Measurements from ENCODE around the gene RAB9A. TPM values are rescaled to one million over a fixed set of nuclear protein-coding genes. Genes with fewer than 3 reads are reported as not detected.
"Not testable (repeated sequence)": the region's sequence is repeated elsewhere in the genome, so short reads cannot be mapped to it uniquely, and the experiment has no call there.

RAB9A gene
- total RNA-seq, 6 donors from 2014 or later = 12.6 to 38.4 (median 29.1) TPM

DNA sequence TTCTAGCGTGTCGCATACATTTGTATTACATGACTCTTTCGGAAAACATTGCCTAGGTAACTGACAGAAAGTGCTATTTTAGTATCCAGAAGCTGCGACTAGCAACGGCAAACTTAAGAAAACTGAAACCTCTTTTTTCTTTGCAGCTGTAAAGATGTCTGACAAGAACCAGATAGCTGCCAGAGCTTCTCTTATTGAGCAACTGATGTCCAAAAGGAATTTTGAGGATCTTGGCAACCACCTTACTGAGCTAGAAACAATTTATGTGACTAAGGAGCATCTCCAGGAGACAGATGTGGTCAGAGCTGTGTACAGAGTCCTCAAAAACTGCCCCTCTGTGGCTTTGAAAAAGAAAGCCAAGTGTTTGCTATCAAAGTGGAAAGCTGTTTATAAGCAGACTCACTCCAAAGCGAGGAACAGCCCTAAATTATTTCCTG lies 26.6 kb upstream of the RAB9A start:
- Histone ChIP-seq H3K4me3 (no peak overlapping the region), H3K36me3 (peaks cover 0 to 12% (median 0%) of the 10 kb centered on the region in 4 donors), H3K4me1 (peaks cover 0 to 6% (median 2%) of the 10 kb centered on the region in 4 donors), H3K27ac (peak overlapping the region in 2 of 4 donors; percentile 26 to 27), H3K27me3 (no peaks in the 10 kb centered on the region), H3K9me3 (no peaks in the 10 kb centered on the region)
- DNase-seq = no peak
- ATAC-seq (ENCODE audit: low FRiP score in 2 of 2) = peak in 1 of 2 donors; percentile 77
- TF ChIP-seq EP300 (IDR thresholded peaks at IDR 0.05) = no peak
- no peak for TF ChIP-seq POLR2A (IDR thresholded peaks at IDR 0.05)
- TF ChIP-seq POLR2AphosphoS5 (IDR thresholded peaks at IDR 0.05) = no peak
- TF ChIP-seq, protein P1, sequence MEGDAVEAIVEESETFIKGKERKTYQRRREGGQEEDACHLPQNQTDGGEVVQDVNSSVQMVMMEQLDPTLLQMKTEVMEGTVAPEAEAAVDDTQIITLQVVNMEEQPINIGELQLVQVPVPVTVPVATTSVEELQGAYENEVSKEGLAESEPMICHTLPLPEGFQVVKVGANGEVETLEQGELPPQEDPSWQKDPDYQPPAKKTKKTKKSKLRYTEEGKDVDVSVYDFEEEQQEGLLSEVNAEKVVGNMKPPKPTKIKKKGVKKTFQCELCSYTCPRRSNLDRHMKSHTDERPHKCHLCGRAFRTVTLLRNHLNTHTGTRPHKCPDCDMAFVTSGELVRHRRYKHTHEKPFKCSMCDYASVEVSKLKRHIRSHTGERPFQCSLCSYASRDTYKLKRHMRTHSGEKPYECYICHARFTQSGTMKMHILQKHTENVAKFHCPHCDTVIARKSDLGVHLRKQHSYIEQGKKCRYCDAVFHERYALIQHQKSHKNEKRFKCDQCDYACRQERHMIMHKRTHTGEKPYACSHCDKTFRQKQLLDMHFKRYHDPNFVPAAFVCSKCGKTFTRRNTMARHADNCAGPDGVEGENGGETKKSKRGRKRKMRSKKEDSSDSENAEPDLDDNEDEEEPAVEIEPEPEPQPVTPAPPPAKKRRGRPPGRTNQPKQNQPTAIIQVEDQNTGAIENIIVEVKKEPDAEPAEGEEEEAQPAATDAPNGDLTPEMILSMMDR (IDR thresholded peaks at IDR 0.05) = no peak
- 74 to 90% methylated on average over 6 of the region's 6 CpGs for WGBS, 2 donors

DNA sequence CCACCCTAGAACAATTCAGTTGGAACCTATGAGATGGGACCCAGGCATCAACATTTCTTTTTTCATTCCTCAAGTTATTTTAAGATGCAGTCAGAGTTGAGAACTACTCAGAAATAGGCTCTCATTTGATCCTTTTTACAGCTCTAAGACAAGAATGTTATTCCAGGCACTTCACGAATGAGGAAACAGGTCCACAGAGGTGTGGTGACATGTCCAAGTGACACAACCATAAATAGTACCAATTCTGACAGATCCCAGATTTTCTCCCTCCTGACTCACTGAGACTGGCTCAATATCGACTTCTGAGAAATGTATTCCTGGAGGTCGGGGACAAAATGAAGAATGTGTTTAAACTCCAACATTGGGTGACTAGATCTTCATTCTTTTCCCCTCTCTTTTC lies 24.9 kb upstream of the RAB9A start:
- no peak overlapping the region for H3K4me3 ChIP-seq
- DNase-seq = no peak
- H3K36me3 ChIP-seq = peaks cover 0 to 12% (median 0%) of the 10 kb centered on the region in 4 donors
- WGBS, 2 donors = 63 to 78% methylated on average over 3 of the region's 3 CpGs
- no peaks in the 10 kb centered on the region for H3K27me3 ChIP-seq
- H3K9me3 ChIP-seq = no peaks in the 10 kb centered on the region
- H3K4me1 ChIP-seq = peaks cover 0 to 5% (median 2%) of the 10 kb centered on the region in 4 donors
- peak overlapping the region in 2 of 4 donors; percentile 0 to 51 for H3K27ac ChIP-seq
- ATAC-seq (ENCODE audit: low FRiP score in 2 of 2) = no peak
- TF ChIP-seq POLR2AphosphoS5 (IDR thresholded peaks at IDR 0.05) (no peak), POLR2A (IDR thresholded peaks at IDR 0.05) (no peak), EP300 (IDR thresholded peaks at IDR 0.05) (no peak)
- TF ChIP-seq, protein P1 (IDR thresholded peaks at IDR 0.05) = no peak

DNA sequence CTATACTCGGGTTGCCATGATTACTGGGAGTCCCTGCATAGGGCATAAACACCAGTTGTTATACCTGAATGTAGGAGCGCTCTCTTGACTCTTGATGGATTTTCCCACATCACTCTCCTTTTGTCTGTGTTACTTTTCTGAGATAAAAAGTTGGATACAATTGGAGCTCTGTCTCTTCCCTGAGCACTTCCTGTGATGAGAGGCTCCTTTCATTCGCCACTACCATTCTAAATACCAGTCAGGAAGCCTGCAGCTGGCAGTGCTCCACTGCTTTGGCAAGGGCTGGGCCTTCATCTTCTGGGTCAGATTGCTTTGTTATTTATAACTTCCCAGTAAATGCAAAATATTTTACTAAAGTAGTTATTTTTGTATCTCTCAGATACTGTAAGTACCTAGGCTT lies 22.1 kb upstream of the RAB9A start:
- peaks cover 0 to 12% (median 0%) of the 10 kb centered on the region in 4 donors for H3K36me3 ChIP-seq
- no peak overlapping the region for H3K27ac ChIP-seq
- TF ChIP-seq, protein P1 (IDR thresholded peaks at IDR 0.05) = no peak
- TF ChIP-seq EP300 (IDR thresholded peaks at IDR 0.05) = no peak
- no peak for TF ChIP-seq POLR2A (IDR thresholded peaks at IDR 0.05)
- no peak for TF ChIP-seq POLR2AphosphoS5 (IDR thresholded peaks at IDR 0.05)
- no peaks in the 10 kb centered on the region for H3K9me3 ChIP-seq
- no peak overlapping the region for H3K4me3 ChIP-seq
- DNase-seq (no peak), ATAC-seq (ENCODE audit: low FRiP score in 2 of 2) (no peak)
- peaks cover 0 to 10% (median 3%) of the 10 kb centered on the region in 4 donors for H3K4me1 ChIP-seq
- no peaks in the 10 kb centered on the region for H3K27me3 ChIP-seq
- 58 to 60% methylated on average over 2 to 3 of the region's 3 CpGs for WGBS, 2 donors

DNA sequence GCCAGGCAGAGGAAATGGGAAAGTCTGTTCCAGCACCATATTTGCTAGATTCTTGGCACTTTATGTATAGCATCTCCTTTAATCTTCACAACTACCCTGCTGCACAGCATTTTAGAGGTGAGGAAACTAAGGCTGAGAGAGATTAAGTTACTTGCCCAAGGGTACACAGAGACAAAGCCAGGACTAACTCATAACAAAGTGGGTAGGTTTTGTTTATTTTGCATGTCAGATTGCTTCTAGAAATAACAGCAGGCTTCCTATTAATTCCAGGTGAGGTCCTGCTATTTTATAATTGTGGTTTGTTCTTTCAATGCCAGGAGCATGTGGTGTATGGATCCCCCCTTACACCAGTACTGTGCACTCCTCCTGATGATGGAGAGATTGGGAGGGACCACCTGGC lies 21.0 kb upstream of the RAB9A start:
- H3K9me3 ChIP-seq = no peaks in the 10 kb centered on the region
- no peak for DNase-seq
- no peak overlapping the region for H3K27ac ChIP-seq
- no peak for ATAC-seq (ENCODE audit: low FRiP score in 2 of 2)
- no peak overlapping the region for H3K4me3 ChIP-seq
- H3K4me1 ChIP-seq = peaks cover 0 to 10% (median 3%) of the 10 kb centered on the region in 4 donors
- H3K36me3 ChIP-seq = peaks cover 0 to 7% (median 0%) of the 10 kb centered on the region in 4 donors
- H3K27me3 ChIP-seq = no peaks in the 10 kb centered on the region
- TF ChIP-seq POLR2A (IDR thresholded peaks at IDR 0.05) = no peak
- TF ChIP-seq, protein P1 (IDR thresholded peaks at IDR 0.05) = no peak
- TF ChIP-seq EP300 (IDR thresholded peaks at IDR 0.05) = no peak
- TF ChIP-seq POLR2AphosphoS5 (IDR thresholded peaks at IDR 0.05) = no peak

DNA sequence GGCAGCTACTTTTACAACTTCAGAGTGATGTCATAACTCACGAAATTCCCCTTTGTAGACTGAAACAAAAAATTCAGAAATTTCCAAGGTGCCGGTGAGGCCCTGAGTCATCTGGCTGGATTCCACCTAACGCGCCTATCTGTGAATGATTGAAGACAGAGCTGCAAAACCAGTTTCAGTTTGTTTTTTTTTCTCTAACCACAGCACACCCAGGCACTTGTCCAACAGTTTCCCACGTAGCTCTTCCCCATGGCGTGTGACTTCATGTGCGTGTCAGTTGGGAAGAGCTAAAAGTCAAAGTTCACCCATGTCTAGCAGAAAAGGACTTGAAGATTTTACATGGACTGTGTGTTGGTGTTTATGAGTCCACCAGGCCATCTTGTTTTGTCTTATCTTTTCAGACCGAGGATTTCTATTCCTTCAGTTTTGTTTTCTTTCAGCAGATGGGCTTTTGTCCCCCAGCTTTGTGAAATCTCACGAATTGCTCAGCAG lies 19.6 kb upstream of the RAB9A start:
- peak; percentile 75 to 76 for ATAC-seq (ENCODE audit: low FRiP score in 2 of 2)

DNA sequence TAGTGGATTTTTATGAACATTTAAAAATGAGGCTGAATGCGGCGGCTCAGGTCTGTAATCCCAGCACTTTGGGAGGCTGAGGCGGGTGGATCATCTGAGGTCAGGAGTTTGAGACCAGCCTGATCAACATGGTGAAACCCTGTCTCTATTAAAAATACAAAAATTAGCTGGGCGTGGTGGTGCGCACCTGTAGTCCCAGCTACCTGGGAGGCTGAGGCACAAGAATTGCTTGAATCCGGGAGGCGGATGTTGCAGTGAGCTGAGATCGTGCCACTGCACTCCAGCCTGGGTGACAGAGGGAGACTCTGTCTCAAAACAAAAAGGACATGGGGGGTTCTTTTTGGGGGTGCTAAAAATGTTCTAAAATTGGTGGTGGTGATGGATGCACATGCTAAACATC lies 19.2 kb upstream of the RAB9A start:
- peak overlapping the region in 3 of 4 donors; percentile 52 to 64 (median 61) for H3K27ac ChIP-seq
- not testable (repeated sequence) for H3K27me3 ChIP-seq; H3K4me3 ChIP-seq; ATAC-seq (ENCODE audit: low FRiP score in 2 of 2); DNase-seq; H3K9me3 ChIP-seq; H3K36me3 ChIP-seq; H3K4me1 ChIP-seq
- 88 to 95% methylated on average over 5 to 8 of the region's 8 CpGs for WGBS, 2 donors

More for the DNA sequence above, 19.6 kb upstream of the RAB9A start:
- no peaks in the 10 kb centered on the region for H3K27me3 ChIP-seq
- 18 to 40% methylated on average over 8 to 9 of the region's 9 CpGs for WGBS, 2 donors
- peak in 1 of 2 donors; percentile 78 for DNase-seq
- TF ChIP-seq EP300 (IDR thresholded peaks at IDR 0.05) = peak in 1 of 4 donors; percentile 67
- TF ChIP-seq POLR2AphosphoS5 (IDR thresholded peaks at IDR 0.05) = peak in 1 of 2 donors; percentile 65
- TF ChIP-seq POLR2A (IDR thresholded peaks at IDR 0.05) = no peak
- TF ChIP-seq, protein P1 (IDR thresholded peaks at IDR 0.05) = no peak
- H3K4me3 ChIP-seq = no peak overlapping the region
- no peaks in the 10 kb centered on the region for H3K9me3 ChIP-seq
- H3K4me1 ChIP-seq = peaks cover 0 to 10% (median 3%) of the 10 kb centered on the region in 4 donors
- H3K27ac ChIP-seq = peak overlapping the region; percentile 12 to 64 (median 56)
- no peaks in the 10 kb centered on the region for H3K36me3 ChIP-seq
